ENCODE measurements around the gene SAMD8. TPM values are rescaled to one million over a fixed set of nuclear protein-coding genes. Genes with fewer than 3 reads are reported as not detected.

SAMD8 gene
- total and polyA plus RNA-seq, 2 donors (not counting 1 experiment from before 2014, with no cell fraction given): 15.9 to 35.7 TPM

- Histone ChIP-seq H3K9me3 (ENCODE audit: control extremely low read depth in 1 of 3, control insufficient read depth in 2 of 3, insufficient read depth in 1 of 3, low read length in 2 of 3) (no peaks in the 10 kb centered on the region), H3K36me3 (replicated peaks in 1 of 2; ENCODE audit: control extremely low read depth in 1 of 2, control insufficient read depth in 1 of 2, extremely low read depth in 1 of 2, insufficient read depth in 2 of 2, low read length in 1 of 2) (peaks cover 2 to 21% of the 10 kb centered on the region in 2 experiments), H3K27ac (ENCODE audit: low read length in 2 of 2) (no peak overlapping the region), H3K4me2 (replicated peaks; ENCODE audit: low read depth, low read length, poor library complexity, severe bottlenecking) (no peak overlapping the region), H3K79me2 (ENCODE audit: control insufficient read depth, insufficient read depth, low read length) (peaks cover 59% of the 10 kb centered on the region), H2AFZ (ENCODE audit: insufficient read depth, low read depth, low read length, poor library complexity, severe bottlenecking) (no peak overlapping the region), H4K20me1 (ENCODE audit: control insufficient read depth, insufficient read depth, low read length, poor library complexity, severe bottlenecking) (peaks cover 42% of the 10 kb centered on the region), H3K9ac (ENCODE audit: low read length) (no peak overlapping the region), H3K4me1 (ENCODE audit: control insufficient read depth in 2 of 2, insufficient read depth in 2 of 2, low read length in 2 of 2) (peaks cover 8 to 11% of the 10 kb centered on the region in 2 donors), H3K4me3 (ENCODE audit: control extremely low read depth in 1 of 5, extremely low read depth in 1 of 5, insufficient read depth in 1 of 5, low read depth in 2 of 5, low read length in 4 of 5) (no peak overlapping the region), H3K27me3 (replicated peaks in 1 of 4; ENCODE audit: control extremely low read depth in 1 of 4, control insufficient read depth in 3 of 4, insufficient read depth in 4 of 4, low read length in 3 of 4) (no peaks in the 10 kb centered on the region)
- DNase-seq (no peak), ATAC-seq (ENCODE audit: low read depth) (no peak)
- Mint-ChIP-seq H3K27me3 (no peaks in the 10 kb centered on the region), H3K27ac (no peak overlapping the region), H3K4me1 (peaks cover 20% of the 10 kb centered on the region), H3K4me3 (no peak overlapping the region), H3K9me3 (ENCODE audit: insufficient read depth) (no peaks in the 10 kb centered on the region)
- ChIA-PET CTCF (interaction anchor here (0.7 kb wide), 1 partner anchor 56 kb away, joined by 4 read pairs; no protein-coding TSS in a partner anchor), POLR2A (no interaction called here)
- intact Hi-C loops (cut with micrococcal nuclease): no loop called here
- no peak for TF ChIP-seq CTCF (IDR thresholded peaks at IDR 0.05)
- TF ChIP-seq EZH2 (IDR thresholded peaks at IDR 0.05; ENCODE audit: borderline replicate concordance, insufficient read depth, low read depth, low read length, poor library complexity, severe bottlenecking): no peak
- 80% methylated on average over 1 of the region's 6 CpGs for WGBS (ENCODE audit: insufficient coverage)
These were observed 56.8 kb downstream of the SAMD8 start for GRCh38 chr10:75168275-75168674.

- ATAC-seq (ENCODE audit: low read depth): no peak
- CTCF ChIA-PET: no interaction called here
- H3K27me3 ChIP-seq (replicated peaks in 1 of 4; ENCODE audit: control extremely low read depth in 1 of 4, control insufficient read depth in 3 of 4, insufficient read depth in 4 of 4, low read length in 3 of 4): no peaks in the 10 kb centered on the region
- no peak overlapping the region for H2AFZ ChIP-seq (ENCODE audit: insufficient read depth, low read depth, low read length, poor library complexity, severe bottlenecking)
- H3K4me3 ChIP-seq (ENCODE audit: control extremely low read depth in 1 of 5, extremely low read depth in 1 of 5, insufficient read depth in 1 of 5, low read depth in 2 of 5, low read length in 4 of 5): no peak overlapping the region
- H3K4me1 ChIP-seq (ENCODE audit: control insufficient read depth in 2 of 2, insufficient read depth in 2 of 2, low read length in 2 of 2): peaks cover 8 to 11% of the 10 kb centered on the region in 2 donors
- H3K4me2 ChIP-seq (replicated peaks; ENCODE audit: low read depth, low read length, poor library complexity, severe bottlenecking): no peak overlapping the region
- intact Hi-C loops (cut with micrococcal nuclease): no loop called here
- no peaks in the 10 kb centered on the region for H3K9me3 ChIP-seq (ENCODE audit: control extremely low read depth in 1 of 3, control insufficient read depth in 2 of 3, insufficient read depth in 1 of 3, low read length in 2 of 3)
- H3K36me3 ChIP-seq (replicated peaks in 1 of 2; ENCODE audit: control extremely low read depth in 1 of 2, control insufficient read depth in 1 of 2, extremely low read depth in 1 of 2, insufficient read depth in 2 of 2, low read length in 1 of 2): peaks cover 0 to 25% of the 10 kb centered on the region in 2 experiments
- no CpG with 5 or more reads among the region's 1 CpG for WGBS (ENCODE audit: insufficient coverage)
- Mint-ChIP-seq H3K27me3 (no peaks in the 10 kb centered on the region), H3K4me1 (peaks cover 13% of the 10 kb centered on the region), H3K9me3 (ENCODE audit: insufficient read depth) (no peaks in the 10 kb centered on the region), H3K27ac (no peak overlapping the region), H3K4me3 (no peak overlapping the region)
- peaks cover 45% of the 10 kb centered on the region for H4K20me1 ChIP-seq (ENCODE audit: control insufficient read depth, insufficient read depth, low read length, poor library complexity, severe bottlenecking)
- H3K27ac ChIP-seq (ENCODE audit: low read length in 2 of 2): no peak overlapping the region
- POLR2A ChIA-PET: no interaction called here
- DNase-seq: no peak
- H3K9ac ChIP-seq (ENCODE audit: low read length): no peak overlapping the region
- TF ChIP-seq EZH2 (IDR thresholded peaks at IDR 0.05; ENCODE audit: borderline replicate concordance, insufficient read depth, low read depth, low read length, poor library complexity, severe bottlenecking) (no peak), CTCF (IDR thresholded peaks at IDR 0.05) (no peak)
- H3K79me2 ChIP-seq (ENCODE audit: control insufficient read depth, insufficient read depth, low read length): peaks cover 54% of the 10 kb centered on the region
These were observed 58.8 kb downstream of the SAMD8 start for GRCh38 chr10:75170215-75170614.

Data from B cell (primary cell).